ENCODE results near the gene TSHZ2.
"Not testable (repeated sequence)": the region's sequence is repeated elsewhere in the genome, so short reads cannot be mapped to it uniquely, and the experiment has no call there.

TSHZ2 gene

GRCh38 chr20:53085720-53086119, 113.6 kb downstream of the TSHZ2 start:
- DNase-seq (ENCODE audit: low read depth): no peak

GRCh38 chr20:53087037-53087777, 115.0 kb downstream of the TSHZ2 start:
- DNase-seq (ENCODE audit: low read depth): no peak

DNA sequence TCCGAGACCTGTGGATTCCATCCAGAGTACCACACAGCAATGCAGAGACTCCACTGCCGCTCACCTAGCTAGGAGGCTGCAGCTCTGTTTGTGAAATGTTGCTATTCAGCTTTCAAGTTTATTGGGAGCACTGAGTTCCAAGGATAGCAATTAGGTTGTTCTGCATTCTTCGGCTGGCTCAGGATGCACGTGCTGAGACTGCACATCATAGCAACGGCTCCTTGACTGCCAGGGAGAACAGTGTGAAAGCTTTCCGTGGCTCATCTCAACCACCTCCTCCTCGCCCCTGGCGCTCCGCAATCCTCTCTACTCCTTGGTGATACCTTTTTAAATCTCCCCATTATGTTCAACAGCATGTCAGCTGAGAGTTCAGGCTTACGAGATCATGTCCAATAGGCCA, 116.6 kb downstream of the TSHZ2 start:
- no peak for DNase-seq (ENCODE audit: low read depth)

GRCh38 chr20:53089851-53090250, 117.7 kb downstream of the TSHZ2 start:
- DNase-seq (ENCODE audit: low read depth): not testable (repeated sequence)

GRCh38 chr20:53091789-53092188, 119.6 kb downstream of the TSHZ2 start:
- DNase-seq (ENCODE audit: low read depth): no peak

GRCh38 chr20:53092772-53093300, 120.7 kb downstream of the TSHZ2 start:
- no peak for DNase-seq (ENCODE audit: low read depth)

DNA sequence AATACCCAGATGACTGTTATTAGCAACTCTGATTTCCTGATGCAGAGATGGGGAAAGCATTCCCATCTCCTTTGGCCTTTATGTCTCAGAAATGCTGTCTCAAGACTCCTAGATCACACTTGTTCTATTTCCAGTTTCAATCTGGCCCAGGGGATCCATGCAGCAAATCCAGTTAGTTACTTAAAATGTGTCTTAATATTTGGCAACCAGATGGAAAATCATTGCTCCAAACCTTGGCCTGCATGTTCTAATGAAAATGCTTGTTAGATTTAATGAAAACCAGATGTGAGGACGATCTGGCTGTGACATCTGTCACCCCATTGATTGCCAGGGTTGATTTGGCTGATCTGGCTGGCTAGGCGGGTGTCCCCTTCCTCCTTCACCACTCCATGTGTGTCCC, 125.2 kb downstream of the TSHZ2 start:
- no peak for DNase-seq (ENCODE audit: low read depth)

DNA sequence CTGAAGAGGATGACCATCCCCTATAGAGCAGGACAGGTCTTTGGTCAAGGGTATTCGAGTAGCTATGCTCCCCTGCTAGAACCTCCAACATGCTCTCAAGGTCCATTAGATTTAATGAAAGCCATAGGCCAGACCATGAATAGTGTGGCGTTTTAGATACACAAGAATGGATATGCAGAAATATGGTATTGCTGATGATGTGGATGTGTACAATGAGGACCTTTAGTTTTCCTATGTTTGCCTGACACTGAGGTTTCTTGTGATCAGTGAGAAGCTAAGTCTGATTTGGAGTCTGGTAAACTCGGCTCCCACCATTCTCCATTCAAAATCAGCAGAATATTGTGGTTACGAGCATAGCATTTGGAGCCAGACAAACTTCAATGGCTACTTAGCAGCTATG, 125.6 kb downstream of the TSHZ2 start:
- no peak for DNase-seq (ENCODE audit: low read depth)

- no peak for DNase-seq (ENCODE audit: low read depth)
These were observed 126.5 kb downstream of the TSHZ2 start for GRCh38 chr20:53098621-53099020.

GRCh38 chr20:53099856-53100255, 127.7 kb downstream of the TSHZ2 start:
- no peak for DNase-seq (ENCODE audit: low read depth)

GRCh38 chr20:53100476-53100911, 128.3 kb downstream of the TSHZ2 start:
- no peak for DNase-seq (ENCODE audit: low read depth)

DNA sequence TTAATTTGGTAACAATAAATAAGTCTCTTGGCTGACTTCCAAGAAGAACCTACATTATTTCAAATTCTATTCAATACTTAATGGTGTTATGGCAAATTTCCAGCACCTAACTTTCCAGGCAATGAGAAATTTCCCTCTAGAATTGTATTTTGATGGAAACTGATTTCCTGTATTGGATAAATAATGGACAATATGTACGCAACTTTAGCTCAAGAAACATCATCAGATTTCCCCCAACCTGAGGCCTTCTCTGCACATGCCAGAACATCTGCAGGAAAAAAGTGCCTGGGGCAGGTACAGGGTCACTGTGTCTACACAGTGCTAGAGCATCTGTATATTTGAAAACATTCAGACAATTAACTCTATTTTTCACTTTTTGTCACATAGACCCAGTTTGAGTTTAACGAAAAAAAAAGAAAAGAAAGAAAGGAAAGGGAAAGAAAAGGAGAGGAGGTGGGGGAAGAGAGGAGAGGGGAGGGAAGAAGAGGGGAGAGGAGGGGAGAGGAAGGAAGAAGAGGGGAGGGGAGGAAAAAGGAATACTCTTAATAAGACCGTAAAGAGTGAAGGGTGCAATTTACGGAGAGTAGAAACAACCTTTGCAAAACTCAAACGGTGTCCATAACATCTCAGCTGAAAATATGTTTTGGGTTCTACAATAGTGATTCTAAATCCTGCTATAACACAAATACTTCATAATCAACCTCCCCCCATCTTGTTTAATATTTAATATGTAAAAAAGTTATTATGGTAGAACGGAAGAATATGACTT, 130.0 kb downstream of the TSHZ2 start:
- DNase-seq (ENCODE audit: low read depth): no peak

DNA sequence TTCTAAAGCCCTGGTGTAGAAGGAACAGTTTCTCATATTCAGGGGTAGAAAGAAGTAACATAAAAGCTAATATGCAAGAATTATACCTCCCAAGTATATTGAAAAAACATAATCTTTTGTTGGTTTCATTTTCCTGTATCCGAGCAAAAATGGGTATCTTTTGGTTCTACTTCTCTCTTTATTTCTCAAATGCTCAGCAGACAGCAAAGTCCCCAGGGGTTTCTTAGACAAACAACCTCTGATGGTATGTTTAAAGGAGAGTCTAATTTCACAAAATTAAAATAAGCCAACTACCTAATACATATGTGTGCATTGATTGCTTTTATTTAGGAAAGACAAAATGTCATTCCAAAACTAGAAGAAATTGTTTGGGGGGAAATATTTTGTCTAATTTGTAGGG, 131.0 kb downstream of the TSHZ2 start:
- DNase-seq (ENCODE audit: low read depth): no peak

- no peak for DNase-seq (ENCODE audit: low read depth)
These were observed 132.7 kb downstream of the TSHZ2 start for GRCh38 chr20:53104884-53105283.

DNA sequence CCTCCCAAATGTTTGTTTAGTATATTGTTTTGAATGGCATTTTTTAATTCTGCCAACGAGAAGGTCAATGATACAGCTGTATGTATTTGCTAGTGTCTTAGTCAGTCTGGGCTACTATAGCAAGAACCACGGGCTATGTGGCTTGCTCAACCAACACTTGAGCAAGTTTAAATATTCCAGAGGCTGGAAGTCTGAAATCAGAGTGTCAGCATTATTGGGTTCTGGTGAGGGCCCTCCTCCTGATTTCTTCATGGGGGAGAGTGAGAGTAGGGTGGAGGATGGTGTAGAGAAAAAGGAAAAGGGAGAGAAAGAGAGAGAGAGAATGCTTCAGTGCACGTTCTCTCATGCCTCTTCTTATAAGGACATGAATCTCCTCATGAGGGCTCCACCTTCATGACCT, 144.6 kb downstream of the TSHZ2 start:
- no peak for DNase-seq (ENCODE audit: low read depth)

DNA sequence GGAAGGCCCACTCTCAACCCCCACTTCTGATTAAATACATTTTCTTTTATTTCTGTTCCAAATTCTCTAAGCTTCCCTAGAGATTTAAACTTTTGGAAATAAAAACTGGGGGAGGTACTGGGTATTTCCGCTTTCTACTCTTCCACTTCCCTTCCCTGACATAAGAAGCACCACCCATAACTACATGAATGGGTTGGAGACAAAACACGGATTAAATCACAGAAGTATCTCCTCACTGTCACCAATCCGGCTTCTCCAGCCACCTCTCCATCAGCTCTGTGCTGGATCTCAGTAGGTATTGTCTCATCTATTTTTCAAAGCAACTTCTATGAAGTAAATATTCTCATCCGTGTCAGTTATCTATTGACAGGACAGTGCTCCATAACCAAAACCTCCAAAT, 150.7 kb downstream of the TSHZ2 start:
- DNase-seq (ENCODE audit: low read depth): no peak

GRCh38 chr20:53124075-53124551, 152.0 kb downstream of the TSHZ2 start:
- DNase-seq (ENCODE audit: low read depth): no peak

DNA sequence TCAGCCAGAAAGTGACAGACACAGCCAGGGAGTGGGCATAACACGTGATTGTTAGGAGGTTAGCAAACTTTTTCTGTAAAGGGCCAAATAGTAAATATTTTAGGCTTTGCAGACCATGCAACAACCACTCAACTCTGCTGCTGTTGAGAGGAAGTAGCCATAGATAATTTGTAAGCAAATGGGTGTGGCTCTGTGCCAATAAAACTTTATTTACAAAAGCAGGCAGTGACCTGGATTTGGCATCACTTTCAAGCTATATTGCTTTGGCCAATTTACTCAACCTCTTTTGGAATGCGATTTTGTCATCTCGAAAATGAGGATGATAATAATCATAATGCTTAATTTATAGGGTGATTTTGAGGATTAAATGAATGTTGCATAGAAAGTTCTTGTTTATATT, 152.6 kb downstream of the TSHZ2 start:
- DNase-seq (ENCODE audit: low read depth): no peak

GRCh38 chr20:53126185-53126584, 154.0 kb downstream of the TSHZ2 start:
- DNase-seq (ENCODE audit: low read depth): no peak

DNA sequence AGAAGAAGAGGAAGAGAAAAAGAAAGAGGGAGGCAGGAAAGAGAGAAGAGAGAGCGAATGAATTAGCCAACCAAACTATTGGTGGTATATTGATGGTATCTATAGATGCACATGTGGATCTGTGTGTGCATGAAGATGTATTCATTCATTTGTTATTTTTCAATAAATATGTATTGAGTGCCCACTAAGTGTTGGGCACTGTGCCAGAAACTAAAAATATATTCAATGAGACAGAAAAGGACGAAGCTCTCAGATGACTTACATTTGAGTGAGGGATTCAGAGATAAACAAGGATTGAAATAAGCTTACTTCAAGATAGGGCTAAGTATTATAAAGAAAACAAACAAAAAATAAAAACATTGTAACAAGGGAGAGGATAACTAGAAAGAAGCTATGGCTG, 154.9 kb downstream of the TSHZ2 start:
- no peak for DNase-seq (ENCODE audit: low read depth)

DNA sequence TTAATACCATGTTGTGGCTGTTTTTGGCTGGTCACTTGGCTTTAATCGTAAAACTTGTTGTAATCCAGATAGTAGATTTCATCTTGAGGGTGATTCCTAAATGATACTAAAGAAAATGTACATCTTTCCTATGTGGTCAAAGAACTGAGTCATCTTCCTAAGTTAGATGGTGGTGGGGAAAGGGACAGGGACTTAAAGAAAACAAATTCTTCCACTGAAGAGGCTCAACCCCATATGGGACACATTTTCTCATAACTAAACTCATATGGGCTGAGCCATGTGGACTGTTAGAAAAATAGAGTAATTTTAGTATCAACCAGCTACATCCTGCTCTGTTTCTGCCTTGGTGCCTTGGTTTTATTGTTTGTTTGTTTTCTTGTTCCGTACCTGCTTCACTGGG, 155.8 kb downstream of the TSHZ2 start:
- no peak for DNase-seq (ENCODE audit: low read depth)

- no peak for DNase-seq (ENCODE audit: low read depth)
These were observed 157.4 kb downstream of the TSHZ2 start for GRCh38 chr20:53129563-53129962.

DNA sequence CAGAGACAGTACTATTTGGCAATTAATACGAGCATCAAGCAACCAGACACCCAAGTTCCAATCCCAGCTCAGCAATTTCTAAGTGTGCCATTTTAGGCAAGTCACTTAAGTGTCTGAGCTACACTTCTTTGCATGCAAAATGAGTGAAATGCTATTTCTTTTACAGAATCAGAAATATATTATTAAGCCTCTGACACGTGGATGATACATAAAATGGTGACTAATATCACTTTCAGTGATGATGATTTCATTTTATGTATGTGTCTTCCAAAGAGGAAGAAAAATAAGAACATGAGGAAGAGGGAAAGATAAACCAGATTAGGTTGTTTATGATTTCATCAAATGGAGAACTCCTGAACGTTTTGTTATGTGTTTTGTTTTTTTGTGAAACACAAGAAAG, 158.6 kb downstream of the TSHZ2 start:
- no peak for DNase-seq (ENCODE audit: low read depth)
